H1 (cell line): ENCODE data around the gene TUNAR. TPM values are rescaled to one million over a fixed set of nuclear protein-coding genes. Genes with fewer than 3 reads are reported as not detected.

ENCODE experiments used
- CTCF ChIA-PET: fragments of 300-600 bp; sonication (Branson Sonifier 250); formaldehyde crosslinking; loops from one replicate; lab custom pipeline; 2021; ENCODE audit not compliant: partially characterized antibody; lab: Charles Lee
- POLR2A ChIA-PET: fragments of 300-600 bp; sonication (Branson Sonifier 250); formaldehyde crosslinking; loops from one replicate; lab custom pipeline; 2021; ENCODE audit warnings: inconsistent platforms; ENCODE audit not compliant: partially characterized antibody; lab: Charles Lee
- DNase-seq, 2 experiments: peaks; one replicate each; pipeline versions ENCODE4 v3.0.0 to v3.0.0-alpha.2; 2010 to 2022; ENCODE audit warnings: low spot score in 2 of 2, low read depth in 1 of 2, mixed read lengths in 1 of 2
- FAIRE-seq: peaks from 2 replicates; lab custom pipeline; 2011; peaks lifted over from hg19 to GRCh38; lab: Jason Lieb, UNC
- H2AFZ ChIP-seq: 2 replicates; pipeline ENCODE4 v1.8.1; 2012; ENCODE audit warnings: low read length, inconsistent platforms
- H2AK5ac ChIP-seq: 2 replicates; pipeline ENCODE4 v1.6.1; 2013; ENCODE audit warnings: low read depth, low read length
- H2BK120ac ChIP-seq: replicated peaks from 2 replicates; pipeline ENCODE3; 2013; ENCODE audit warnings: low read depth, low read length, inconsistent platforms
- H2BK12ac ChIP-seq: 2 replicates; pipeline ENCODE4 v1.6.1; 2013; ENCODE audit warnings: low read depth, low read length
- H2BK15ac ChIP-seq: 2 replicates; pipeline ENCODE4 v1.6.1; 2013; ENCODE audit warnings: low read length
- H2BK20ac ChIP-seq: 2 replicates; pipeline ENCODE4 v1.6.1; 2013; ENCODE audit warnings: low read length
- H2BK5ac ChIP-seq: 2 replicates; pipeline ENCODE4 v1.6.1; 2013; ENCODE audit warnings: low read depth, low read length
- H3K14ac ChIP-seq: 2 replicates; pipeline ENCODE4 v1.6.1; 2013; ENCODE audit warnings: inconsistent platforms; ENCODE audit not compliant: insufficient read length
- H3K18ac ChIP-seq: 2 replicates; pipeline ENCODE4 v1.6.1; 2013; ENCODE audit warnings: low read length; ENCODE audit errors: extremely low read depth
- H3K23ac ChIP-seq: 2 replicates; pipeline ENCODE4 v1.6.1; 2013; ENCODE audit warnings: inconsistent platforms; ENCODE audit not compliant: insufficient read length
- H3K23me2 ChIP-seq: 2 replicates; pipeline ENCODE4 v1.6.1; 2013; ENCODE audit warnings: low read depth, low read length
- H3K27ac ChIP-seq: 2 replicates; pipeline ENCODE4 v1.6.1; 2011; ENCODE audit warnings: low read depth, low read length, inconsistent platforms
- H3K27me3 ChIP-seq, 4 experiments: replicated peaks in 1 of 4; 1 replicate in 1 of 4; 2 replicates in 3 of 4; pipeline versions ENCODE4 v1.6.1 to v1.8.1; 2011 to 2013; ENCODE audit warnings: low read length in 3 of 4, mild to moderate bottlenecking in 3 of 4, inconsistent platforms in 2 of 4, mixed read lengths in 2 of 4, moderate library complexity in 1 of 4; ENCODE audit not compliant: control insufficient read depth in 3 of 4, insufficient read depth in 3 of 4; ENCODE audit errors: extremely low read depth in 1 of 4
- H3K36me3 ChIP-seq, 4 experiments: 2 replicates each; pipeline versions ENCODE4 v1.6.1 to v1.8.1; 2011 to 2013; ENCODE audit warnings: mild to moderate bottlenecking in 4 of 4, low read length in 3 of 4, moderate library complexity in 2 of 4, control low read depth in 1 of 4, inconsistent platforms in 1 of 4; ENCODE audit not compliant: insufficient read depth in 4 of 4, control insufficient read depth in 2 of 4
- H3K4ac ChIP-seq: replicated peaks from 2 replicates; pipeline ENCODE3; 2013; ENCODE audit warnings: low read length, low read depth, mixed read lengths, inconsistent platforms; ENCODE audit not compliant: insufficient read length
- H3K4me1 ChIP-seq, 4 experiments: replicated peaks in 1 of 4; 1 replicate in 1 of 4; 2 replicates in 3 of 4; pipeline versions ENCODE4 v1.6.1 to v1.8.1; 2011 to 2013; ENCODE audit warnings: low read length in 3 of 4, inconsistent platforms in 2 of 4, mixed read lengths in 1 of 4; ENCODE audit not compliant: insufficient read depth in 4 of 4, control insufficient read depth in 3 of 4
- H3K4me2 ChIP-seq, 2 experiments: 2 replicates each; pipeline versions ENCODE4 v1.6.1 to v1.8.1; 2011 to 2013; ENCODE audit warnings: low read depth in 2 of 2, low read length in 2 of 2, control low read depth in 1 of 2, inconsistent platforms in 1 of 2, mild to moderate bottlenecking in 1 of 2; ENCODE audit not compliant: insufficient read depth in 1 of 2
- H3K4me3 ChIP-seq, 4 experiments: fragments of 200-600, 300-600 bp in 1 of 4; sonication (generic), shearing (Covaris generic), sonication (Bioruptor Twin) in 1 of 4; 2 replicates each; pipeline versions ENCODE4 v1.5.1 to v1.8.1; 2011 to 2016; ENCODE audit warnings: low read length in 4 of 4, low read depth in 3 of 4, control low read depth in 2 of 4, inconsistent platforms in 2 of 4, mild to moderate bottlenecking in 2 of 4, mixed read lengths in 1 of 4, moderate library complexity in 1 of 4; ENCODE audit not compliant: insufficient read depth in 2 of 4; ENCODE audit errors: extremely low read depth in 1 of 4
- H3K56ac ChIP-seq: replicated peaks from 2 replicates; pipeline ENCODE3; 2013; ENCODE audit warnings: low read depth, mild to moderate bottlenecking, mixed read lengths, low read length, inconsistent platforms; ENCODE audit not compliant: insufficient read length
- H3K79me1 ChIP-seq: 2 replicates; pipeline ENCODE4 v1.6.1; 2013; ENCODE audit warnings: low read depth, low read length, control low read depth
- H3K79me2 ChIP-seq, 2 experiments: 2 replicates each; pipeline versions ENCODE4 v1.6.1 to v1.8.1; 2012 to 2013; ENCODE audit warnings: low read length in 2 of 2, mild to moderate bottlenecking in 2 of 2, inconsistent platforms in 1 of 2; ENCODE audit not compliant: insufficient read depth in 2 of 2, control insufficient read depth in 1 of 2
- H3K9ac ChIP-seq, 4 experiments: replicated peaks in 1 of 4; 1 replicate in 1 of 4; 2 replicates in 3 of 4; pipeline versions ENCODE4 v1.6.1 to v1.8.1; 2011 to 2013; ENCODE audit warnings: low read depth in 3 of 4, low read length in 3 of 4, control low read depth in 2 of 4, mild to moderate bottlenecking in 2 of 4, moderate library complexity in 2 of 4, inconsistent platforms in 1 of 4; ENCODE audit errors: extremely low read depth in 1 of 4
- H3K9me3 ChIP-seq, 2 experiments: 2 replicates each; pipeline versions ENCODE4 v1.6.1 to v1.8.1; 2012 to 2013; ENCODE audit warnings: mild to moderate bottlenecking in 2 of 2, moderate library complexity in 2 of 2, control low read depth in 1 of 2, inconsistent platforms in 1 of 2, low read depth in 1 of 2, low read length in 1 of 2, mixed read lengths in 1 of 2; ENCODE audit not compliant: insufficient read depth in 2 of 2
- H4K20me1 ChIP-seq, 2 experiments: replicated peaks in 1 of 2; 2 replicates each; pipeline versions ENCODE3 to v1.8.1; 2011 to 2013; ENCODE audit warnings: inconsistent platforms in 2 of 2, low read length in 2 of 2, mild to moderate bottlenecking in 1 of 2; ENCODE audit not compliant: insufficient read depth in 2 of 2, control insufficient read depth in 1 of 2
- H4K5ac ChIP-seq: 2 replicates; pipeline ENCODE4 v1.6.1; 2013; ENCODE audit warnings: low read length, low read depth, mixed read lengths, inconsistent platforms; ENCODE audit not compliant: insufficient read length
- H4K8ac ChIP-seq: 2 replicates; pipeline ENCODE4 v1.8.0; 2013; ENCODE audit warnings: mild to moderate bottlenecking, moderate library complexity, low read length, inconsistent platforms; ENCODE audit not compliant: insufficient read depth; ENCODE audit errors: extremely low read depth
- H4K91ac ChIP-seq: replicated peaks from 2 replicates; pipeline ENCODE3; 2013; ENCODE audit warnings: low read length, mixed read lengths, inconsistent platforms; ENCODE audit not compliant: insufficient read length
- CREB1 ChIP-seq: IDR thresholded peaks from 2 replicates; pipeline ENCODE4 v1.6.1; 2012; ENCODE audit warnings: inconsistent platforms
- HDAC6 ChIP-seq: IDR thresholded peaks from one replicate; pipeline ENCODE4 v1.7.1; 2012; ENCODE audit warnings: low read depth, mild to moderate bottlenecking, inconsistent platforms, low read length, moderate library complexity
- NANOG ChIP-seq: IDR thresholded peaks from 2 replicates; pipeline ENCODE4 v1.6.1; 2011; ENCODE audit warnings: low read length, low read depth, mild to moderate bottlenecking, inconsistent platforms; ENCODE audit not compliant: insufficient read depth, poor library complexity, severe bottlenecking
- POLR2A ChIP-seq, 2 experiments: IDR thresholded peaks; 1 replicate in 1 of 2; 2 replicates in 1 of 2; pipeline ENCODE4 v1.6.1; 2011; ENCODE audit warnings: low read depth in 2 of 2, low read length in 2 of 2, mild to moderate bottlenecking in 2 of 2; ENCODE audit errors: control extremely low read depth in 1 of 2
- RNF2 ChIP-seq: fragments of 200-900, 300-1000 bp; sonication (generic); IDR thresholded peaks from 2 replicates; pipeline ENCODE4 v1.7.1; 2016; ENCODE audit warnings: borderline replicate concordance, low read depth, mild to moderate bottlenecking, antibody characterized with exemption, low read length; ENCODE audit not compliant: poor library complexity, severe bottlenecking; ENCODE audit errors: missing control alignments
- TAF7 ChIP-seq: optimal IDR thresholded peaks from 2 replicates; pipeline ENCODE3; 2011; ENCODE audit warnings: low read depth, mild to moderate bottlenecking, inconsistent platforms, low read length, moderate library complexity, borderline replicate concordance
- TBP ChIP-seq: IDR thresholded peaks from 2 replicates; pipeline ENCODE4 v1.6.1; 2011; ENCODE audit warnings: low read depth, low read length, improper control_type of control experiment
- WGBS, 2 experiments: shearing (Covaris generic) in 1 of 2; methylation state at CpG; one replicate each; pipeline versions ENCODE4 v1.1.6 to v1.1.7; 2013 to 2015; ENCODE audit warnings: low lambda C conversion rate in 2 of 2, mixed read lengths in 2 of 2, inconsistent platforms in 1 of 2, low coverage in 1 of 2, missing lambda C conversion rate in 1 of 2; ENCODE audit not compliant: insufficient replicate concordance in 2 of 2, insufficient coverage in 1 of 2, insufficient read length in 1 of 2; ENCODE audit errors: extremely low coverage in 1 of 2, missing lambda C conversion rate in 1 of 2; 5-methylcytosine and 5-hydroxymethylcytosine counted together
- polyA plus RNA-seq, 7 experiments: library from polyadenylated mRNA; depleted of rRNA in 3 of 7; stranded (reverse) in 5 of 7; unstranded in 2 of 7; fragments of >200 nt in 5 of 7; fragments of 200-250 nt in 2 of 7; gene quantifications; 1 replicate in 5 of 7; 2 replicates in 1 of 7; 4 replicates in 1 of 7; pipeline versions ENCODE4 v1.2.1 to v1.2.3, GENCODE V29; 2011 to 2013; ENCODE audit warnings: missing spikeins in 2 of 7, mixed read lengths in 2 of 7
- total RNA-seq: library from RNA; stranded (reverse); fragmentation: NEBNext Ultra II Directional; extraction: Animal tissue kit (Norgen Biotek cat#: 25700); gene quantifications from 2 replicates; pipeline ENCODE4 v1.2.1, GENCODE V29; 2021
- TF ChIP-seq, protein P1 (sequence below), 3 experiments: IDR thresholded peaks; 1 replicate in 2 of 3; 2 replicates in 1 of 3; pipeline versions ENCODE4 v1.5.1 to v1.6.1; 2011; ENCODE audit warnings: low read length in 3 of 3, mild to moderate bottlenecking in 3 of 3, inconsistent platforms in 2 of 3, low read depth in 1 of 3, moderate library complexity in 1 of 3; ENCODE audit not compliant: insufficient read depth in 1 of 3; ENCODE audit errors: control extremely low read depth in 1 of 3

Gene TUNAR
- total and polyA plus RNA-seq, 2 of the 8 experiments (the other 6 are each of a cell fraction or from before 2014, with no cell fraction given): 12.8 to 63.9 TPM

DNA sequence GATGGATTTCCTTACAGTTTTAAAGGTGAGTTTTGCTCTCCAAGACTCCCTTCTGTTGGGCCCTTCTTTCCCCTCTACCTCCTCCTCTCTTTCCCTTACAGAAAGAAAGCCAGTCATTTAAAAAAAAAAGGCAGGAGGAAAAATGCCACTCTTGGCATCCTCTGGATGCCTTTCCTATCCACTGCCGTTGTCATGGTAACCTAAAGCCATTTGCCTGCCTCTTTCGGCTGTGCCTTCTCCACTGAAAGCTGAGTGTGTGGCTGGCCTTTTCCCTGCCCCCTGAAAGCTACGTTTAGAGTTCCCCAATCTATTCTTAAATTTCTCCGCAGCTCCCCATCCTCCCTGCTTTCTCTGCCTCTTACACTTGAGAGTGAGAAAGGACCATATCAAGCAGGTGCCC is 67.1 kb downstream of the TUNAR start:
- H2AFZ ChIP-seq: no peak overlapping the region
- H3K4me2 ChIP-seq: no peak overlapping the region
- H3K27ac ChIP-seq: no peak overlapping the region
- 0 out of 2 replicates have a peak overlapping the region, but pooled peaks have one; percentile 43 for H2AK5ac ChIP-seq
- 0 out of 2 replicates have a peak overlapping the region, but pooled peaks have one; percentile 36 for H2BK5ac ChIP-seq
- no peaks in the 10 kb centered on the region; a peak in 1 of 8 replicates for H3K36me3 ChIP-seq
- no peak overlapping the region for H3K9ac ChIP-seq
- H4K20me1 ChIP-seq: no peaks in the 10 kb centered on the region
- no peaks in the 10 kb centered on the region; the same call in 1 of the 2 replicates for H3K79me1 ChIP-seq
- no peak overlapping the region for H2BK120ac ChIP-seq
- POLR2A ChIA-PET: interaction anchor here (0.8 to 2.8 kb wide), 3 partner anchors 8 to 39 kb away, joined by 3 to 9 read pairs (median 4); no protein-coding TSS in a partner anchor
- H3K23me2 ChIP-seq: no peaks in the 10 kb centered on the region
- no peak overlapping the region for H3K56ac ChIP-seq
- no peak overlapping the region for H4K8ac ChIP-seq
- WGBS, 2 experiments: 58% methylated on average over 4 of the region's 4 CpGs; no CpG with 5 or more reads in 1 of the 2 experiments
- H3K18ac ChIP-seq: no peak overlapping the region
- no peak for DNase-seq
- CTCF ChIA-PET: interaction anchor here (0.7 to 2.1 kb wide), 6 partner anchors 14 to 1571 kb away, joined by 3 to 11 read pairs (median 5); no protein-coding TSS in a partner anchor
- H2BK12ac ChIP-seq: 0 out of 2 replicates have a peak overlapping the region, but pooled peaks have one; percentile 94
- FAIRE-seq: no peak
- peaks cover 11 to 19% of the 10 kb centered on the region in 2 experiments for H3K9me3 ChIP-seq
- peaks cover 0 to 12% (median 7%) of the 10 kb centered on the region in 4 experiments; a peak in 5 of 7 replicates for H3K4me1 ChIP-seq
- peak overlapping the region; percentile 99; the same call in 1 of the 2 replicates for H2BK20ac ChIP-seq
- no peak overlapping the region for H4K91ac ChIP-seq
- no peaks in the 10 kb centered on the region for H3K79me2 ChIP-seq
- H4K5ac ChIP-seq: no peak overlapping the region
- H3K27me3 ChIP-seq: no peaks in the 10 kb centered on the region
- H3K4me3 ChIP-seq: no peak overlapping the region
- no peak overlapping the region for H2BK15ac ChIP-seq
- TF ChIP-seq, protein P1, sequence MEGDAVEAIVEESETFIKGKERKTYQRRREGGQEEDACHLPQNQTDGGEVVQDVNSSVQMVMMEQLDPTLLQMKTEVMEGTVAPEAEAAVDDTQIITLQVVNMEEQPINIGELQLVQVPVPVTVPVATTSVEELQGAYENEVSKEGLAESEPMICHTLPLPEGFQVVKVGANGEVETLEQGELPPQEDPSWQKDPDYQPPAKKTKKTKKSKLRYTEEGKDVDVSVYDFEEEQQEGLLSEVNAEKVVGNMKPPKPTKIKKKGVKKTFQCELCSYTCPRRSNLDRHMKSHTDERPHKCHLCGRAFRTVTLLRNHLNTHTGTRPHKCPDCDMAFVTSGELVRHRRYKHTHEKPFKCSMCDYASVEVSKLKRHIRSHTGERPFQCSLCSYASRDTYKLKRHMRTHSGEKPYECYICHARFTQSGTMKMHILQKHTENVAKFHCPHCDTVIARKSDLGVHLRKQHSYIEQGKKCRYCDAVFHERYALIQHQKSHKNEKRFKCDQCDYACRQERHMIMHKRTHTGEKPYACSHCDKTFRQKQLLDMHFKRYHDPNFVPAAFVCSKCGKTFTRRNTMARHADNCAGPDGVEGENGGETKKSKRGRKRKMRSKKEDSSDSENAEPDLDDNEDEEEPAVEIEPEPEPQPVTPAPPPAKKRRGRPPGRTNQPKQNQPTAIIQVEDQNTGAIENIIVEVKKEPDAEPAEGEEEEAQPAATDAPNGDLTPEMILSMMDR (IDR thresholded peaks at IDR 0.05; ENCODE audit: control extremely low read depth in 1 of 3, insufficient read depth in 1 of 3, low read depth in 1 of 3, low read length in 3 of 3): no peak
- TF ChIP-seq TBP: no peak
- TF ChIP-seq RNF2: no peak
- no peak for TF ChIP-seq NANOG
- TF ChIP-seq TAF7: no peak
- no peak for TF ChIP-seq POLR2A (IDR thresholded peaks at IDR 0.05; ENCODE audit: control extremely low read depth in 1 of 2, low read depth in 2 of 2, low read length in 2 of 2)
- TF ChIP-seq HDAC6: no peak
- TF ChIP-seq CREB1: no peak
- TF ChIP-seq, all 59 proteins: peak for 0
- H3K4ac ChIP-seq: no peak overlapping the region
- no peak overlapping the region for H3K14ac ChIP-seq
- H3K23ac ChIP-seq: no peak overlapping the region
